Body of pancreas (tissue), 4 donors: ENCODE results near the gene SCN3A.

ENCODE experiments used
- POLR2A ChIP-seq, 3 donors: fragments of 450-650 bp; IDR thresholded peaks; one replicate each; pipeline ENCODE4 v1.6.1; 2016; ENCODE audit warnings: antibody characterized with exemption in 3 of 3, mild to moderate bottlenecking in 2 of 3
- TF ChIP-seq, protein P1 (sequence below), 7 experiments: fragments of 450-650 bp in 4 of 7; fragments of 200-600 bp in 3 of 7; sonication (generic) in 3 of 7; IDR thresholded peaks; one replicate each; pipeline ENCODE4 v1.5.1; 2016 to 2019; ENCODE audit warnings: antibody characterized with exemption in 7 of 7

DNA sequence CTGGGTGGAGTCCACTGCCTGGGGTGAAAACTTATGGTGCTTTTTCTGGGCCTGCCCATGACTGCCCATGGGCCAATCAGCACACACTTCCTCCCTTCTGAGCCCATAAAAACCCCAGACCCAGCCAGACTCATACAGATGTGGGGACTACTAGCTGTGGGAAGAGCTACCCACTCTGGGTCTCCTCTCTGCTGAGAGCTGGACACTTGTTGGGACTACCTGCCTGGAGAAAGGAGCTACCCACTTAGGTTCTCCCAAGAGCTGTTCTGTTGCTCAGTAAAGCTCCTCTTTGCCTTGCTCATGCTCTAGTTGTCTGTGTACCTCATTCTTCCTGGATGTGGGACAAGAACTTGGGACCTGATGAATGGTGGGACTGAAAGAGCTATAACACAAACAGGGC is 129.0 kb downstream of the SCN3A start:
- no peak for TF ChIP-seq POLR2A (IDR thresholded peaks at IDR 0.05)
- TF ChIP-seq, protein P1, sequence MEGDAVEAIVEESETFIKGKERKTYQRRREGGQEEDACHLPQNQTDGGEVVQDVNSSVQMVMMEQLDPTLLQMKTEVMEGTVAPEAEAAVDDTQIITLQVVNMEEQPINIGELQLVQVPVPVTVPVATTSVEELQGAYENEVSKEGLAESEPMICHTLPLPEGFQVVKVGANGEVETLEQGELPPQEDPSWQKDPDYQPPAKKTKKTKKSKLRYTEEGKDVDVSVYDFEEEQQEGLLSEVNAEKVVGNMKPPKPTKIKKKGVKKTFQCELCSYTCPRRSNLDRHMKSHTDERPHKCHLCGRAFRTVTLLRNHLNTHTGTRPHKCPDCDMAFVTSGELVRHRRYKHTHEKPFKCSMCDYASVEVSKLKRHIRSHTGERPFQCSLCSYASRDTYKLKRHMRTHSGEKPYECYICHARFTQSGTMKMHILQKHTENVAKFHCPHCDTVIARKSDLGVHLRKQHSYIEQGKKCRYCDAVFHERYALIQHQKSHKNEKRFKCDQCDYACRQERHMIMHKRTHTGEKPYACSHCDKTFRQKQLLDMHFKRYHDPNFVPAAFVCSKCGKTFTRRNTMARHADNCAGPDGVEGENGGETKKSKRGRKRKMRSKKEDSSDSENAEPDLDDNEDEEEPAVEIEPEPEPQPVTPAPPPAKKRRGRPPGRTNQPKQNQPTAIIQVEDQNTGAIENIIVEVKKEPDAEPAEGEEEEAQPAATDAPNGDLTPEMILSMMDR (IDR thresholded peaks at IDR 0.05), result no peak
